Activated CD4-positive, alpha-beta memory T cell treated with anti-CD3 and anti-CD28 coated beads for 36 hours (primary cell): Measurements from ENCODE around the gene PRKAR1A. TPM values are rescaled to one million over a fixed set of nuclear protein-coding genes. Genes with fewer than 3 reads are reported as not detected.
A peak's percentile ranks its signal among the peaks of the same experiment; 100 is the strongest.

Experiments
- CTCF ChIA-PET: fragments of 350-600 bp; sonication (Branson Sonifier 250); formaldehyde crosslinking; loops from one replicate; lab custom pipeline; 2021; ENCODE audit warnings: antibody characterized with exemption, inconsistent platforms; lab: Charles Lee
- POLR2A ChIA-PET: fragments of 350-600 bp; sonication (Branson Sonifier 250); formaldehyde crosslinking; loops from one replicate; lab custom pipeline; 2021; ENCODE audit warnings: antibody characterized with exemption; lab: Charles Lee
- DNase-seq: peaks from one replicate; pipeline ENCODE4 v3.0.0-alpha.2; 2020
- H3K27ac Mint-ChIP-seq: one replicate; pipeline ENCODE4 v1.8.0; 2021; ENCODE audit warnings: mixed read lengths
- H3K27me3 Mint-ChIP-seq: one replicate; pipeline ENCODE4 v1.8.0; 2021; ENCODE audit warnings: mixed read lengths
- H3K36me3 Mint-ChIP-seq: one replicate; pipeline ENCODE4 v1.8.0; 2021; ENCODE audit warnings: mixed read lengths
- H3K4me1 Mint-ChIP-seq: one replicate; pipeline ENCODE4 v1.8.0; 2021; ENCODE audit warnings: low read depth, mixed read lengths
- H3K4me3 Mint-ChIP-seq: one replicate; pipeline ENCODE4 v1.8.0; 2021; ENCODE audit warnings: mild to moderate bottlenecking, mixed read lengths
- H3K9me3 Mint-ChIP-seq: one replicate; pipeline ENCODE4 v1.8.0; 2021; ENCODE audit warnings: mixed read lengths
- intact Hi-C: fragments of 100-400 bp; cut with micrococcal nuclease; formaldehyde crosslinking; loops from one replicate; pipeline ENCODE4 v1.15.1; 2023
- total RNA-seq, 2 experiments: library from RNA; stranded (reverse); gene quantifications; one replicate each; pipeline ENCODE4 v1.2.3, GENCODE V29; 2021

The PRKAR1A gene
- 100 to 1,000 TPM; 221 to 229 TPM for total RNA-seq

- peaks cover 30% of the 10 kb centered on the region for H3K36me3 Mint-ChIP-seq
- H3K9me3 Mint-ChIP-seq, result no peaks in the 10 kb centered on the region
- ChIA-PET CTCF (no interaction called here), POLR2A (interaction anchor here (0.6 to 1.6 kb wide), 3 partner anchors 11 to 477 kb away, joined by 3 to 4 read pairs (median 3); partner anchors contain the start of gene KPNA2)
- peak; percentile 95 for DNase-seq
- H3K4me3 Mint-ChIP-seq, result peak within 1 kb of the TSS; percentile 98
- H3K27me3 Mint-ChIP-seq, result no peaks in the 10 kb centered on the region
- H3K4me1 Mint-ChIP-seq, result peaks cover 46% of the 10 kb centered on the region
- peak within 1 kb of the TSS; percentile 98 for H3K27ac Mint-ChIP-seq
- intact Hi-C loops, result loop anchor here (2.0 to 5.0 kb wide), 4 partner anchors 26 to 815 kb away; partner anchors contain the start of genes ABCA5 and AMZ2
These were observed at the start of gene PRKAR1A for GRCh38 chr17:68512247-68512959. Gene PRKAR1A (plus strand): TSS chr17:68512430. CDS start chr17:68515400, 2,970 bp downstream.

- no peaks in the 10 kb centered on the region for H3K9me3 Mint-ChIP-seq
- ChIA-PET POLR2A (no interaction called here), CTCF (interaction anchor here (0.7 to 4.1 kb wide), 14 partner anchors 17 to 432 kb away, joined by 3 to 22 read pairs (median 5); partner anchors contain the start of genes ARSG and SLC16A6)
- no peak for DNase-seq
- peak overlapping the region; percentile 40 for H3K4me3 Mint-ChIP-seq
- H3K36me3 Mint-ChIP-seq, result no peaks in the 10 kb centered on the region
- intact Hi-C loops, result loop anchor here (1.0 to 10.0 kb wide), 8 partner anchors 27 to 659 kb away; partner anchors contain the start of genes ARSG, PRKAR1A and SLC16A6
- H3K27me3 Mint-ChIP-seq, result no peaks in the 10 kb centered on the region
- peak overlapping the region; percentile 79 for H3K27ac Mint-ChIP-seq
- H3K4me1 Mint-ChIP-seq, result peaks cover 45% of the 10 kb centered on the region
These were observed 48.8 kb upstream of the PRKAR1A start for GRCh38 chr17:68463211-68464019.

- no peaks in the 10 kb centered on the region for H3K9me3 Mint-ChIP-seq
- no peak overlapping the region for H3K27ac Mint-ChIP-seq
- no peak overlapping the region for H3K4me3 Mint-ChIP-seq
- H3K4me1 Mint-ChIP-seq, result peaks cover 5% of the 10 kb centered on the region
- DNase-seq, result no peak
- POLR2A ChIA-PET, result no interaction called here
- peaks cover 5% of the 10 kb centered on the region for H3K27me3 Mint-ChIP-seq
- H3K36me3 Mint-ChIP-seq, result no peaks in the 10 kb centered on the region
- intact Hi-C loops, result loop anchor here (10.0 kb wide), 1 partner anchor 664 kb away; no protein-coding TSS in a partner anchor
- CTCF ChIA-PET, result interaction anchor here (1.1 to 3.8 kb wide), 7 partner anchors 8 to 296 kb away, joined by 3 to 20 read pairs (median 4); no protein-coding TSS in a partner anchor
These were observed 43.9 kb upstream of the PRKAR1A start for GRCh38 chr17:68468334-68468733.

- no peak for DNase-seq
- Mint-ChIP-seq H3K27me3 (peaks cover 5% of the 10 kb centered on the region), H3K9me3 (no peaks in the 10 kb centered on the region), H3K4me3 (no peak overlapping the region), H3K36me3 (no peaks in the 10 kb centered on the region), H3K4me1 (peaks cover 5% of the 10 kb centered on the region), H3K27ac (no peak overlapping the region)
- intact Hi-C loops, result loop anchor here (10.0 kb wide), 1 partner anchor 664 kb away; no protein-coding TSS in a partner anchor
- CTCF ChIA-PET, result interaction anchor here (1.5 to 3.8 kb wide), 2 partner anchors 13 to 296 kb away, joined by 5 to 20 read pairs; no protein-coding TSS in a partner anchor
- POLR2A ChIA-PET, result no interaction called here
These were observed 43.4 kb upstream of the PRKAR1A start for GRCh38 chr17:68468788-68469187.

- Mint-ChIP-seq H3K9me3 (no peaks in the 10 kb centered on the region), H3K27ac (no peak overlapping the region), H3K4me3 (no peak overlapping the region), H3K36me3 (no peaks in the 10 kb centered on the region), H3K27me3 (peaks cover 5% of the 10 kb centered on the region), H3K4me1 (peaks cover 1% of the 10 kb centered on the region)
- ChIA-PET CTCF (interaction anchor here (1.6 kb wide), 1 partner anchor 10 kb away, joined by 3 read pairs; no protein-coding TSS in a partner anchor), POLR2A (no interaction called here)
- no peak for DNase-seq
- intact Hi-C loops, result no loop called here
These were observed 41.3 kb upstream of the PRKAR1A start for GRCh38 chr17:68470961-68471360.

GRCh38 chr17:68480885-68481284 lies 31.3 kb upstream of the PRKAR1A start:
- H3K27me3 Mint-ChIP-seq, result peaks cover 10% of the 10 kb centered on the region
- H3K27ac Mint-ChIP-seq, result no peak overlapping the region
- H3K4me3 Mint-ChIP-seq, result no peak overlapping the region
- no peak for DNase-seq
- H3K36me3 Mint-ChIP-seq, result peaks cover 7% of the 10 kb centered on the region
- intact Hi-C loops, result no loop called here
- CTCF ChIA-PET, result interaction anchor here (1.0 to 1.5 kb wide), 3 partner anchors 13 to 308 kb away, joined by 3 to 5 read pairs (median 4); no protein-coding TSS in a partner anchor
- POLR2A ChIA-PET, result no interaction called here
- H3K9me3 Mint-ChIP-seq, result peaks cover 11% of the 10 kb centered on the region
- no peaks in the 10 kb centered on the region for H3K4me1 Mint-ChIP-seq

DNA sequence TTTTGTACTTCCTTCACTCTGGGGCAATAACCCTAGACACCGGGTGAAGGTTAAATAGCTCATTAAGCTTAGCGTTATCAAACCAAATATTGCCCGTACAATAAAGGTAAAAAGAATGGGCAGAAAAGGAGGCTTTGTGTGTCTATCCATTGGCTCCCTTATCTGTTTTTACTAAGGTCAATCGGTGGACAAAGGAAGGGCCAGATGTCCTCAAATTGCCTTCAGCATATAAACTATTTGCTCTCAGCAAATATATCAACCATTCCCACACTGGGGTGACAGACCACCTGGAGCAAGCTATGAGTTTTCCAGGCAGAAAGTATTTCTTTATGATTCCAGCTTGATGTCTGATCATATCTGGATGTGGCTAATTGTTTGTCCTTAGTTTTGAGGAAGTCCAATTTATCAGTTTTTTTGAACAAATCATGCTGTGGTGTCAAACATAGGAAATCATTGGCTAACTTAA lies 29.6 kb upstream of the PRKAR1A start:
- Mint-ChIP-seq H3K27me3 (peaks cover 11% of the 10 kb centered on the region), H3K4me3 (no peak overlapping the region), H3K4me1 (peaks cover 7% of the 10 kb centered on the region), H3K27ac (no peak overlapping the region), H3K36me3 (peaks cover 7% of the 10 kb centered on the region), H3K9me3 (peaks cover 11% of the 10 kb centered on the region)
- CTCF ChIA-PET, result interaction anchor here (1.2 kb wide), 1 partner anchor 8 kb away, joined by 3 read pairs; no protein-coding TSS in a partner anchor
- POLR2A ChIA-PET, result no interaction called here
- DNase-seq, result no peak
- intact Hi-C loops, result no loop called here

GRCh38 chr17:68484458-68484857 lies 27.8 kb upstream of the PRKAR1A start:
- H3K4me1 Mint-ChIP-seq, result peaks cover 14% of the 10 kb centered on the region
- CTCF ChIA-PET, result interaction anchor here (0.6 kb wide), 1 partner anchor 138 kb away, joined by 3 read pairs; no protein-coding TSS in a partner anchor
- no peak overlapping the region for H3K4me3 Mint-ChIP-seq
- POLR2A ChIA-PET, result no interaction called here
- no peak overlapping the region for H3K27ac Mint-ChIP-seq
- H3K27me3 Mint-ChIP-seq, result peaks cover 11% of the 10 kb centered on the region
- H3K9me3 Mint-ChIP-seq, result peaks cover 8% of the 10 kb centered on the region
- intact Hi-C loops, result no loop called here
- H3K36me3 Mint-ChIP-seq, result peaks cover 3% of the 10 kb centered on the region
- DNase-seq, result no peak

DNA sequence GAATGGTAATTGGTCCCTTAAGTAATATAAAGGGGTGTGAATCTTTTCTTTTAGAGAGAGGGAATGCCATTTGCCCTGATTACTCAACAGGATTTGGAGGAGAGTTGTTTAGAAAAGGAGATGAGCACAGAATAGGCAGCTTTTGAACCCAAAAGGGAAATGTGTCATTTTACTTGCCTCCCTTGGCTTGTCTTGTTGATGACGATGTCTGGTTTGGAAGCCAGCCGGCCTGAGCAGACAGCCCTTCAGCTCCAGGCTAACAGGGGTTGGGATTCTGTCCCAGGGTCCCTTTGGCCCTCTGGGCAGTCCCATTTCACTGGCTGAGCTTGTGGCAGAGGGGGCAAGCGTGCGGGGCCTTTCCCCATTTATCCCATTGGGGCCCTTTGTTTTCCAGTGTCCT lies 22.3 kb upstream of the PRKAR1A start:
- Mint-ChIP-seq H3K27me3 (peaks cover 4% of the 10 kb centered on the region), H3K27ac (no peak overlapping the region), H3K4me3 (no peak overlapping the region), H3K9me3 (no peaks in the 10 kb centered on the region), H3K4me1 (peaks cover 14% of the 10 kb centered on the region), H3K36me3 (no peaks in the 10 kb centered on the region)
- intact Hi-C loops, result no loop called here
- ChIA-PET CTCF (no interaction called here), POLR2A (no interaction called here)
- no peak for DNase-seq

DNA sequence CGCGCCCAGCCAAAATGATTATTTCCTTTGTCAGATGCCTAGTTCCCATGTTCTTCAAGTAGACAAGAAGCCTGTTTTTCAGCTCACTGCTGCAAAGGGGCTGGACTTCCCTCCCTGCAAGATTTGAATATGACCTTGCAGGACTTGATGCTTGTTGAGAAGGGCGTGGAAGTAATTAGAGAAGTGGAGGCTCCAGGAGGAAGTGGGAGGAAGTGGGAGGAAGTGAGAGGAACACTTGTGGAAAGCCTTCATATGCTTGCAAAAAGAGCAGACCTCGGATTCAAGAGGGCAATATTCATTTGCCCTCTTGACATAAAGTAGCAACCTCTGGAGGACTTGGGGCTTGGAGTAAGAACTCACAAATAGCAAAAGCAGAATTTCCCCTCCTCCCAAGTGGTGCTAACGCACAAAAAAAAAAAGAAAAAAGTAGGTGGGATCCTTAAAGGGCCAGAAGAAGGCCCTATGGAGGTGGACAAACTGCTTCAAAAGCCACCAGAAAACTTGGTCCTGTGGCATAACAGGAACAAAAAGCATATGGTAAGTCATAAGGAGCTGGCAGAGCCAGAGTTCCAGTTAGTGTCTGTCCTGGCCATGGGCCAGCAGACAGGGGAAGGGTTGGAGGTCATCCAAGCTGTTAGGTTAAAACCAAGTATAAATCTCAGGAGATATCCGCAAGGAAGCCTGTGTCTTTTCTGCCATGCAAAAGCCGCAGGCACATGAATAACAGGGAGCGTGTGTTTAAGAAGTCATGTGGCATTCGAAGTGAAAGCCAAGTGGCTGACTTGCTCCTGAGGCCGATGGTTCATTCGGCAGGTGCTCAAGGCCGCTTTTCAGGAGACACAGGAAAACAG lies 20.6 kb upstream of the PRKAR1A start:
- Mint-ChIP-seq H3K9me3 (no peaks in the 10 kb centered on the region), H3K4me1 (peaks cover 12% of the 10 kb centered on the region), H3K36me3 (no peaks in the 10 kb centered on the region), H3K4me3 (no peak overlapping the region), H3K27ac (no peak overlapping the region), H3K27me3 (no peaks in the 10 kb centered on the region)
- POLR2A ChIA-PET, result no interaction called here
- intact Hi-C loops, result no loop called here
- no peak for DNase-seq
- CTCF ChIA-PET, result no interaction called here
